SK-N-SH (cell line): ENCODE measurements around the gene AXIN1. TPM values are rescaled to one million over a fixed set of nuclear protein-coding genes. Genes with fewer than 3 reads are reported as not detected.

Source experiments
- CTCF ChIA-PET: fragments of 300-600, 350-600 bp; formaldehyde crosslinking; extraction: SDS; loops from one replicate; lab custom pipeline; 2021; lab: Yijun Ruan, JAX
- POLR2A ChIA-PET: fragments of 350-600 bp; sonication (Branson Sonifier 250); formaldehyde crosslinking; extraction: SDS; loops from one replicate; lab custom pipeline; 2020; ENCODE audit warnings: antibody characterized with exemption, inconsistent platforms; lab: Yijun Ruan, JAX
- DNase-seq: peaks from one replicate; pipeline ENCODE4 v3.0.0; 2012
- H2AFZ ChIP-seq: fragments of 200-600 bp; sonication (generic); 2 replicates; pipeline ENCODE4 v1.8.1; 2016; ENCODE audit warnings: antibody characterized with exemption, mild to moderate bottlenecking, low read depth
- H3F3A ChIP-seq: fragments of 200-600 bp; sonication (generic); replicated peaks from 2 replicates; pipeline ENCODE3; 2016; ENCODE audit warnings: antibody characterized with exemption, mild to moderate bottlenecking; ENCODE audit not compliant: insufficient read depth
- H3K27ac ChIP-seq, 2 experiments: fragments of 200-500 bp in 1 of 2; fragments of 200-600 bp in 1 of 2; sonication (Bioruptor generic) in 1 of 2; sonication (generic), shearing (Covaris generic) in 1 of 2; 2 replicates each; pipeline versions ENCODE4 v1.5.1 to v1.6.1; 2014 to 2016; ENCODE audit warnings: low read depth in 2 of 2, inconsistent platforms in 1 of 2, low read length in 1 of 2, mild to moderate bottlenecking in 1 of 2, mixed read lengths in 1 of 2
- H3K27me3 ChIP-seq: fragments of 200-600 bp; sonication (generic), shearing (Covaris generic); 2 replicates; pipeline ENCODE4 v1.6.1; 2016; ENCODE audit warnings: mixed run types; ENCODE audit not compliant: insufficient read depth
- H3K36me3 ChIP-seq, 2 experiments: fragments of 200-500 bp in 1 of 2; fragments of 200-600 bp in 1 of 2; sonication (Bioruptor generic) in 1 of 2; sonication (generic) in 1 of 2; replicated peaks in 1 of 2; 2 replicates each; pipeline versions ENCODE3 to v1.5.1; 2014 to 2016; ENCODE audit warnings: low read length in 1 of 2, mild to moderate bottlenecking in 1 of 2; ENCODE audit not compliant: insufficient read depth in 2 of 2, control insufficient read depth in 1 of 2
- H3K4me1 ChIP-seq, 2 experiments: fragments of 200-500 bp in 1 of 2; fragments of 200-600 bp in 1 of 2; sonication (Bioruptor generic) in 1 of 2; sonication (generic), shearing (Covaris generic) in 1 of 2; 2 replicates each; pipeline versions ENCODE4 v1.5.1 to v1.6.1; 2014 to 2016; ENCODE audit warnings: low read depth in 1 of 2, low read length in 1 of 2, mixed run types in 1 of 2; ENCODE audit not compliant: insufficient read depth in 2 of 2, control insufficient read depth in 1 of 2
- H3K4me2 ChIP-seq: fragments of 200-600 bp; sonication (generic), shearing (Covaris generic); 2 replicates; pipeline ENCODE4 v1.6.1; 2017; ENCODE audit warnings: mixed run types
- H3K4me3 ChIP-seq, 2 experiments: fragments of 200-500 bp in 1 of 2; fragments of 200-600 bp in 1 of 2; sonication (Bioruptor generic) in 1 of 2; sonication (generic), shearing (Covaris generic) in 1 of 2; 2 replicates each; pipeline versions ENCODE4 v1.5.1 to v1.8.1; 2014 to 2016; ENCODE audit warnings: low read depth in 2 of 2, inconsistent platforms in 1 of 2, low read length in 1 of 2, mild to moderate bottlenecking in 1 of 2, mixed read lengths in 1 of 2, moderate library complexity in 1 of 2
- H3K79me2 ChIP-seq: fragments of 200-600 bp; sonication (generic); 2 replicates; pipeline ENCODE4 v1.8.1; 2017; ENCODE audit warnings: mild to moderate bottlenecking; ENCODE audit not compliant: insufficient read depth
- H3K9ac ChIP-seq: fragments of 200-600 bp; sonication (generic); 2 replicates; pipeline ENCODE4 v1.6.1; 2017; ENCODE audit warnings: mixed run types
- H3K9me2 ChIP-seq: fragments of 200-600 bp; sonication (generic); 2 replicates; pipeline ENCODE4 v1.6.1; 2017; ENCODE audit warnings: mixed run types
- H3K9me3 ChIP-seq: fragments of 200-600 bp; sonication (generic); 2 replicates; pipeline ENCODE4 v1.6.1; 2017; ENCODE audit warnings: mixed run types, mild to moderate bottlenecking, moderate library complexity
- H4K20me1 ChIP-seq: fragments of 200-600 bp; sonication (generic); 2 replicates; pipeline ENCODE4 v1.6.1; 2017; ENCODE audit warnings: mild to moderate bottlenecking, mixed run types; ENCODE audit not compliant: insufficient read depth
- CTCF ChIP-seq: fragments of 200-600 bp; sonication (generic); IDR thresholded peaks from 2 replicates; pipeline ENCODE4 v1.6.1; 2017; ENCODE audit warnings: antibody characterized with exemption, mild to moderate bottlenecking, moderate library complexity
- GABPA ChIP-seq: IDR thresholded peaks from 2 replicates; pipeline ENCODE4 v1.4.0; 2012; ENCODE audit warnings: low read depth, mild to moderate bottlenecking
- GATA2 ChIP-seq: sonication (generic); formaldehyde crosslinking; IDR thresholded peaks from 2 replicates; pipeline ENCODE4 v1.5.0; 2020; ENCODE audit warnings: mild to moderate bottlenecking, missing genetic modification reagents
- MAX ChIP-seq: IDR thresholded peaks from 2 replicates; pipeline ENCODE4 v1.4.0; 2012; ENCODE audit warnings: low read depth
- MXI1 ChIP-seq: IDR thresholded peaks from 2 replicates; pipeline ENCODE4 v1.6.1; 2012; ENCODE audit warnings: mild to moderate bottlenecking, low read depth, low read length, improper control_type of control experiment
- NFIC ChIP-seq: IDR thresholded peaks from 2 replicates; pipeline ENCODE4 v1.4.0; 2012; ENCODE audit warnings: borderline replicate concordance
- PBX3 ChIP-seq: IDR thresholded peaks from 2 replicates; pipeline ENCODE4; 2012
- RCOR1 ChIP-seq: fragments of 150-350 bp; IDR thresholded peaks from 2 replicates; pipeline ENCODE4 v1.6.1; 2017; ENCODE audit warnings: antibody characterized with exemption, low read length
- RXRA ChIP-seq: IDR thresholded peaks from 2 replicates; pipeline ENCODE4 v1.4.0; 2012; ENCODE audit warnings: low read depth, mild to moderate bottlenecking, borderline replicate concordance
- SIN3A ChIP-seq: IDR thresholded peaks from 2 replicates; pipeline ENCODE4 v1.6.1; 2012; ENCODE audit warnings: low read depth, mild to moderate bottlenecking, low read length, moderate library complexity, borderline replicate concordance
- TAF1 ChIP-seq: IDR thresholded peaks from 2 replicates; pipeline ENCODE4 v1.6.1; 2012; ENCODE audit warnings: low read depth, mild to moderate bottlenecking, low read length, moderate library complexity, borderline replicate concordance
- TCF12 ChIP-seq: IDR thresholded peaks from 2 replicates; pipeline ENCODE4 v1.4.0; 2012
- TEAD4 ChIP-seq: IDR thresholded peaks from 2 replicates; pipeline ENCODE4 v1.4.0; 2012; ENCODE audit warnings: mild to moderate bottlenecking, borderline replicate concordance; ENCODE audit not compliant: insufficient read depth
- USF2 ChIP-seq: fragments of 150-350 bp; IDR thresholded peaks from 2 replicates; pipeline ENCODE4 v1.6.1; 2017; ENCODE audit warnings: antibody characterized with exemption, low read length, low read depth, borderline replicate concordance
- WGBS: methylation state at CpG from one replicate; pipeline ENCODE4 v1.1.6; 2017; ENCODE audit warnings: low lambda C conversion rate; 5-methylcytosine and 5-hydroxymethylcytosine counted together
- polyA plus RNA-seq, 3 experiments: library from polyadenylated mRNA; depleted of rRNA; stranded (reverse); fragments of >200 nt; gene quantifications; 2 replicates each; pipeline ENCODE4 v1.2.3, GENCODE V29; 2012

Gene AXIN1
- polyA plus RNA-seq, 1 of the 3 experiments (the other 2 are of a cell fraction) = 19.9 TPM

GRCh38 chr16:354291-354881 is 1.9 kb upstream of the AXIN1 start:
- H3K4me3 ChIP-seq = no peak overlapping the region
- peaks cover 18% of the 10 kb centered on the region; the same call in 1 of the 2 replicates for H4K20me1 ChIP-seq
- ChIA-PET CTCF (interaction anchor here (0.6 to 3.9 kb wide), 5 partner anchors 8 to 247 kb away, joined by 3 to 21 read pairs (median 4); partner anchors contain the start of gene FAM234A), POLR2A (no interaction called here)
- TF ChIP-seq TEAD4 = no peak
- no peak for TF ChIP-seq PBX3
- TF ChIP-seq USF2 = no peak
- TF ChIP-seq NFIC = no peak
- no peak for TF ChIP-seq GATA2 (CRISPR knock-in tag)
- TF ChIP-seq MXI1 = no peak
- TF ChIP-seq MAX = no peak
- no peak for TF ChIP-seq RXRA
- no peak for TF ChIP-seq SIN3A
- no peak for TF ChIP-seq RCOR1
- TF ChIP-seq GABPA = no peak
- no peak for TF ChIP-seq TCF12
- TF ChIP-seq CTCF = no peak
- TF ChIP-seq TAF1 = no peak
- H3K9me2 ChIP-seq = no peaks in the 10 kb centered on the region
- no peak overlapping the region for H3K4me2 ChIP-seq
- H3K9ac ChIP-seq = no peak overlapping the region
- H3F3A ChIP-seq = no peaks in the 10 kb centered on the region
- H2AFZ ChIP-seq = no peak overlapping the region
- H3K9me3 ChIP-seq = no peaks in the 10 kb centered on the region
- WGBS = 94% methylated on average over 9 of the region's 12 CpGs
- H3K36me3 ChIP-seq = peaks cover 4 to 7% of the 10 kb centered on the region in 2 experiments
- peaks cover 0 to 4% of the 10 kb centered on the region in 2 experiments; a peak in 2 of 4 replicates for H3K4me1 ChIP-seq
- H3K27me3 ChIP-seq = no peaks in the 10 kb centered on the region
- H3K27ac ChIP-seq = no peak overlapping the region
- no peak for DNase-seq
- H3K79me2 ChIP-seq = peaks cover 26% of the 10 kb centered on the region
